Activated T-cell treated with anti-CD3 and anti-CD28 coated beads, Interleukin-2, amount 50 U/mL, for 24 hours (primary cell): Measurements from ENCODE around the gene TNFSF11.
"Not testable (repeated sequence)": the region's sequence is repeated elsewhere in the genome, so short reads cannot be mapped to it uniquely, and the experiment has no call there.

Source experiments
- DNase-seq: peaks from one replicate; pipeline ENCODE4 v3.0.0-alpha.2; 2020
- H3K27ac Mint-ChIP-seq: 2 replicates; pipeline ENCODE4 v1.8.0; 2020; ENCODE audit warnings: mild to moderate bottlenecking, mixed read lengths
- H3K27me3 Mint-ChIP-seq: 2 replicates; pipeline ENCODE4 v1.8.0; 2020; ENCODE audit warnings: mixed read lengths
- H3K36me3 Mint-ChIP-seq: 2 replicates; pipeline ENCODE4 v1.8.0; 2020; ENCODE audit warnings: low read depth, mixed read lengths
- H3K4me1 Mint-ChIP-seq: 2 replicates; pipeline ENCODE4 v1.8.0; 2020; ENCODE audit warnings: low read depth, mixed read lengths
- H3K4me3 Mint-ChIP-seq: 2 replicates; pipeline ENCODE4 v1.8.0; 2020; ENCODE audit warnings: mild to moderate bottlenecking, moderate library complexity, mixed read lengths
- H3K9me3 Mint-ChIP-seq: 2 replicates; pipeline ENCODE4 v1.8.0; 2020; ENCODE audit warnings: mixed read lengths

TNFSF11 gene

GRCh38 chr13:42548731-42549551 is 25.0 kb upstream of the TNFSF11 start:
- Mint-ChIP-seq H3K36me3 (no peaks in the 10 kb centered on the region), H3K27ac (no peak overlapping the region), H3K4me3 (no peak overlapping the region), H3K4me1 (peaks cover 29% of the 10 kb centered on the region), H3K9me3 (no peaks in the 10 kb centered on the region), H3K27me3 (peaks cover 4% of the 10 kb centered on the region)
- no peak for DNase-seq

- Mint-ChIP-seq H3K9me3 (no peaks in the 10 kb centered on the region), H3K27me3 (peaks cover 4% of the 10 kb centered on the region), H3K27ac (no peak overlapping the region), H3K4me3 (no peak overlapping the region), H3K36me3 (no peaks in the 10 kb centered on the region), H3K4me1 (peaks cover 29% of the 10 kb centered on the region)
- no peak for DNase-seq
These were observed 24.4 kb upstream of the TNFSF11 start for GRCh38 chr13:42549552-42549936.

GRCh38 chr13:42551611-42552010 is 22.3 kb upstream of the TNFSF11 start:
- no peak for DNase-seq
- peaks cover 4% of the 10 kb centered on the region for H3K27me3 Mint-ChIP-seq
- H3K27ac Mint-ChIP-seq: no peak overlapping the region
- peaks cover 29% of the 10 kb centered on the region for H3K4me1 Mint-ChIP-seq
- no peaks in the 10 kb centered on the region for H3K36me3 Mint-ChIP-seq
- no peak overlapping the region for H3K4me3 Mint-ChIP-seq
- no peaks in the 10 kb centered on the region for H3K9me3 Mint-ChIP-seq

GRCh38 chr13:42553098-42554046 is 20.6 kb upstream of the TNFSF11 start:
- no peak for DNase-seq
- Mint-ChIP-seq H3K4me3 (no peak overlapping the region), H3K36me3 (no peaks in the 10 kb centered on the region), H3K9me3 (no peaks in the 10 kb centered on the region), H3K4me1 (peaks cover 17% of the 10 kb centered on the region), H3K27me3 (peaks cover 4% of the 10 kb centered on the region), H3K27ac (no peak overlapping the region)

- DNase-seq: no peak
- no peak overlapping the region for H3K27ac Mint-ChIP-seq
- H3K27me3 Mint-ChIP-seq: peaks cover 2% of the 10 kb centered on the region
- H3K36me3 Mint-ChIP-seq: no peaks in the 10 kb centered on the region
- peaks cover 3% of the 10 kb centered on the region for H3K9me3 Mint-ChIP-seq
- H3K4me3 Mint-ChIP-seq: no peak overlapping the region
- peaks cover 18% of the 10 kb centered on the region for H3K4me1 Mint-ChIP-seq
These were observed 14.9 kb upstream of the TNFSF11 start for GRCh38 chr13:42559057-42559456.

GRCh38 chr13:42559573-42560218 is 14.3 kb upstream of the TNFSF11 start:
- H3K4me1 Mint-ChIP-seq: peaks cover 18% of the 10 kb centered on the region
- not testable (repeated sequence) for DNase-seq, H3K27me3 Mint-ChIP-seq, H3K4me3 Mint-ChIP-seq, H3K36me3 Mint-ChIP-seq, H3K27ac Mint-ChIP-seq, H3K9me3 Mint-ChIP-seq

- H3K27ac Mint-ChIP-seq, H3K4me3 Mint-ChIP-seq, H3K27me3 Mint-ChIP-seq, H3K9me3 Mint-ChIP-seq, DNase-seq, H3K36me3 Mint-ChIP-seq: not testable (repeated sequence)
- peaks cover 18% of the 10 kb centered on the region for H3K4me1 Mint-ChIP-seq
These were observed 13.6 kb upstream of the TNFSF11 start for GRCh38 chr13:42560320-42560719.

- peaks cover 2% of the 10 kb centered on the region for H3K27me3 Mint-ChIP-seq
- H3K4me3 Mint-ChIP-seq: no peak overlapping the region
- DNase-seq: peak; percentile 43
- peaks cover 12% of the 10 kb centered on the region for H3K9me3 Mint-ChIP-seq
- peak overlapping the region; percentile 77 for H3K27ac Mint-ChIP-seq
- H3K36me3 Mint-ChIP-seq: no peaks in the 10 kb centered on the region
- peaks cover 18% of the 10 kb centered on the region for H3K4me1 Mint-ChIP-seq
These were observed 12.0 kb upstream of the TNFSF11 start for GRCh38 chr13:42561752-42562467.

GRCh38 chr13:42567906-42568305 is 6.0 kb upstream of the TNFSF11 start:
- Mint-ChIP-seq H3K9me3 (peaks cover 23% of the 10 kb centered on the region), H3K36me3 (no peaks in the 10 kb centered on the region), H3K27ac (no peak overlapping the region), H3K4me3 (no peak overlapping the region), H3K4me1 (peaks cover 2% of the 10 kb centered on the region), H3K27me3 (peaks cover 10% of the 10 kb centered on the region)
- no peak for DNase-seq

- H3K27me3 Mint-ChIP-seq: peaks cover 15% of the 10 kb centered on the region
- H3K4me3 Mint-ChIP-seq: no peak overlapping the region
- no peak for DNase-seq
- H3K36me3 Mint-ChIP-seq: no peaks in the 10 kb centered on the region
- peaks cover 19% of the 10 kb centered on the region for H3K9me3 Mint-ChIP-seq
- H3K4me1 Mint-ChIP-seq: peaks cover 13% of the 10 kb centered on the region
- H3K27ac Mint-ChIP-seq: no peak overlapping the region
These were observed 4.2 kb upstream of the TNFSF11 start for GRCh38 chr13:42569576-42570344.

GRCh38 chr13:42571895-42572294 is 2.1 kb upstream of the TNFSF11 start:
- DNase-seq: no peak
- peaks cover 35% of the 10 kb centered on the region for H3K4me1 Mint-ChIP-seq
- no peak overlapping the region for H3K4me3 Mint-ChIP-seq
- H3K27me3 Mint-ChIP-seq: peaks cover 26% of the 10 kb centered on the region
- no peak overlapping the region for H3K27ac Mint-ChIP-seq
- H3K9me3 Mint-ChIP-seq: peaks cover 14% of the 10 kb centered on the region
- H3K36me3 Mint-ChIP-seq: no peaks in the 10 kb centered on the region

GRCh38 chr13:42574435-42575311 is 721 bp downstream of the TNFSF11 start:
- DNase-seq: peak; percentile 81
- Mint-ChIP-seq H3K27ac (peak overlapping the region; percentile 92), H3K27me3 (peaks cover 41% of the 10 kb centered on the region), H3K36me3 (no peaks in the 10 kb centered on the region), H3K4me3 (peak overlapping the region; percentile 81), H3K9me3 (peaks cover 14% of the 10 kb centered on the region), H3K4me1 (peaks cover 39% of the 10 kb centered on the region)

GRCh38 chr13:42575938-42576337 is 2.0 kb downstream of the TNFSF11 start:
- Mint-ChIP-seq H3K4me1 (peaks cover 43% of the 10 kb centered on the region), H3K9me3 (peaks cover 13% of the 10 kb centered on the region), H3K27me3 (peaks cover 39% of the 10 kb centered on the region), H3K4me3 (peak overlapping the region; percentile 81), H3K36me3 (no peaks in the 10 kb centered on the region), H3K27ac (peak overlapping the region; percentile 66)
- no peak for DNase-seq
